Measurements from ENCODE around the gene SIDT2.
"Not testable (repeated sequence)": the region's sequence is repeated elsewhere in the genome, so short reads cannot be mapped to it uniquely, and the experiment has no call there.

- TF ChIP-seq CTCF, POLR2A (IDR thresholded peaks at IDR 0.05): not testable (repeated sequence)
Measured at GRCh38 chr11:117134979-117135378, 43.6 kb upstream of the SIDT2 start.
